Measurements from ENCODE around the gene ZC3HAV1L. TPM values are rescaled to one million over a fixed set of nuclear protein-coding genes. Genes with fewer than 3 reads are reported as not detected.
A peak's percentile ranks its signal among the peaks of the same experiment; 100 is the strongest.
"Not testable (repeated sequence)": the region's sequence is repeated elsewhere in the genome, so short reads cannot be mapped to it uniquely, and the experiment has no call there.

ZC3HAV1L gene, protein sequence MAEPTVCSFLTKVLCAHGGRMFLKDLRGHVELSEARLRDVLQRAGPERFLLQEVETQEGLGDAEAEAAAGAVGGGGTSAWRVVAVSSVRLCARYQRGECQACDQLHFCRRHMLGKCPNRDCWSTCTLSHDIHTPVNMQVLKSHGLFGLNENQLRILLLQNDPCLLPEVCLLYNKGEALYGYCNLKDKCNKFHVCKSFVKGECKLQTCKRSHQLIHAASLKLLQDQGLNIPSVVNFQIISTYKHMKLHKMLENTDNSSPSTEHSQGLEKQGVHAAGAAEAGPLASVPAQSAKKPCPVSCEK
- 10 to 100 TPM; 15.4 to 31.3 (median 23.7) TPM for polyA plus RNA-seq (ENCODE audit: insufficient read length in 4 of 4)

DNA sequence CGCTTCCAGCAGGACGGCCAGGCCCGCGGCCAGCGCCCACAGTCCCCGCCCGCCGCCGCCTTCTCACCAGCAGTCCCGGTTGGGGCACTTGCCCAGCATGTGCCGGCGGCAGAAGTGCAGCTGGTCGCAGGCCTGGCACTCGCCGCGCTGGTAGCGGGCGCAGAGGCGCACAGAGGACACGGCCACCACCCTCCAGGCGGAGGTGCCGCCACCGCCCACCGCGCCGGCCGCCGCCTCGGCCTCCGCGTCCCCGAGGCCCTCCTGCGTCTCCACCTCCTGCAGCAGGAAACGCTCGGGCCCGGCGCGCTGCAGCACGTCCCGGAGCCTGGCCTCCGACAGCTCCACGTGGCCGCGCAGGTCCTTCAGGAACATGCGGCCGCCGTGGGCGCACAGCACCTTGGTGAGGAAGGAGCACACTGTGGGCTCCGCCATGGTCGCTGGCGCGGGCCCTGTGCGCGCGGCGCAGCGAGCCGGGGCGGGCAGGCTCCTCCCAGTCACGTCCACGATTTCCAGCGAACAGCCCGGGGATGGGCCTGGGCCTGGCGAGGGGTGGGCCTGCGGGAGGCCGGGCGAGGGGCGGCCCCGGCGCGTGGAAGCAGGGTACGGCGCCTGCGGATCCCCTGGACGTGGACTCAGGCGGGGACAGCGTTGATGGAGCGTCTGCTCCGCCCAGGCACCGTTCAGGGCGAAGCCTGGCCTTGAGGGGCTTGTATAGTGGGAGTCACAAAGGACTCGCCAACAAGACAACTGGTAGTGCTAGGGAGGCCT is at the start of gene ZC3HAV1L:
Gene ZC3HAV1L (minus strand): TSS at position 457 of the 768 bp plus-strand sequence. CDS start 25 bp downstream, at position 432.
- peak; percentile 59 to 78 (median 64) for DNase-seq (ENCODE audit: low read depth in 4 of 4, low spot score in 2 of 4)

- no peak for DNase-seq (ENCODE audit: low read depth in 4 of 4, low spot score in 2 of 4)
Observed at GRCh38 chr7:139084709-139085108, 48.9 kb upstream of the ZC3HAV1L start.

GRCh38 chr7:139081584-139081983 is 45.7 kb upstream of the ZC3HAV1L start:
- no peak for DNase-seq (ENCODE audit: low read depth in 4 of 4, low spot score in 2 of 4)

- no peak for DNase-seq (ENCODE audit: low read depth in 4 of 4, low spot score in 2 of 4)
Observed at GRCh38 chr7:139080905-139081304, 45.1 kb upstream of the ZC3HAV1L start.

DNA sequence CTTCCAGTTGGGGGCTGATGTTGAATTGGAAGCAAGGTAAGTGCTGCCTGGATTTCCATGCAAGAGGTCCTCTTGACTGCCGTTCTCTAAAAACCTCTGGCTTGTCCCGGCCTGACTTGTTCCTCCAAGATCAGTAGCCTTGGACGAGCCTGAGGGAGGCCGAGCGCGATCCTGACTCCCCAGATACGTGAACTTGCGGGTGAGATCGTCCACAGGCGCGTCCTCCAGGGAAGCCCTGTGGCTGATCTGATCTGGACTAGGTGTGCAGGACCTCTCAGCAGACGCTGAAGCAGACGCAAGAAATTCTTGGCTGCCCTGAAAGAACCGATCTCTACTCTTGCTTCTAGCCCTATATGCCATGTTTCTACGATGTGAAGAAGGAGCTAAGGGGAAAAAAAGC is 44.0 kb upstream of the ZC3HAV1L start:
- no peak for DNase-seq (ENCODE audit: low read depth in 4 of 4, low spot score in 2 of 4)

GRCh38 chr7:139078911-139079310 is 43.1 kb upstream of the ZC3HAV1L start:
- no peak for DNase-seq (ENCODE audit: low read depth in 4 of 4, low spot score in 2 of 4)

- DNase-seq (ENCODE audit: low read depth in 4 of 4, low spot score in 2 of 4), result no peak
Observed at GRCh38 chr7:139078399-139078798, 42.6 kb upstream of the ZC3HAV1L start.

DNA sequence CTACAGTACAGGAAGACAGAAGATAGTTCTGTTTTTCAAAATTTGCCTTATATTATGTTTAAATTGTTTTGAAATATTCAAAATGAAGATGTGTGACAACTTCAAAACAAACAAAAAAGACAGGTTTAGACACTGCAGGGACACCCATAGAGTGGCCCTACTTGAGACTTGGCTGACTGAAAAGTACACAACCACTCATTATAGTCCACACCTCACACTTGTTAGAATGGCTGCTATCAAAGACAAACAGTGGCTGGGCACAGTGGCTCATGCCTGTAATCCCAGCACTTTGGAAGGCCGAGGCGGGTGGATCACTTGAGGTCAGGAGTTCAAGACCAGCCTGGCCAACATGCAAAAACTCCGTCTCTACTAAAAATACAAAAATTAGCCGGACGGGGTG is 41.9 kb upstream of the ZC3HAV1L start:
- not testable (repeated sequence) for DNase-seq (ENCODE audit: low read depth in 4 of 4, low spot score in 2 of 4)

GRCh38 chr7:139075871-139076686 is 40.2 kb upstream of the ZC3HAV1L start:
- DNase-seq (ENCODE audit: low read depth in 4 of 4, low spot score in 2 of 4), result no peak

GRCh38 chr7:139075031-139075652 is 39.3 kb upstream of the ZC3HAV1L start:
- DNase-seq (ENCODE audit: low read depth in 4 of 4, low spot score in 2 of 4), result peak; percentile 57 to 77 (median 62)

- no peak for DNase-seq (ENCODE audit: low read depth in 4 of 4, low spot score in 2 of 4)
Observed at GRCh38 chr7:139072796-139073195, 37.0 kb upstream of the ZC3HAV1L start.

DNA sequence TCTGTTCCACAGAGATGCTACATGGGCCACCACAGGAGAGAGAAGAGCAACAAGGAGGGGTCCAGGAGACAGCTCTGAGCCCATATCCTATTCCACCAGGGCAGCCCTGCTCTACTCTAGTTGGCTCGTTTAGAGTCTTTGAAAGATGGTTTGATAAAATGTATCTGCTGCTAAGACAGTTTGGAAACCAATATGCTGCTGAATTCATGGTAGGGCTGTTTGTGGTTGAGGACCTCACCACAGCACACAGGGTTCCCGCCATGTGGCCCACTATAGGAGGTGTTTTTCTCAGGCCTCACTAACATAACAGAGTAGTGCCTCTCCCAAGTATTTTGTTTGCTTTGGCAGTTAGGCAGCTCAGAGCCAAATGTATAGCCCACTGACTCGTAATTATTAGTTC is 35.8 kb upstream of the ZC3HAV1L start:
- DNase-seq (ENCODE audit: low read depth in 4 of 4, low spot score in 2 of 4), result no peak

- DNase-seq (ENCODE audit: low read depth in 4 of 4, low spot score in 2 of 4), result no peak
Observed at GRCh38 chr7:139068544-139069399, 32.9 kb upstream of the ZC3HAV1L start.

DNA sequence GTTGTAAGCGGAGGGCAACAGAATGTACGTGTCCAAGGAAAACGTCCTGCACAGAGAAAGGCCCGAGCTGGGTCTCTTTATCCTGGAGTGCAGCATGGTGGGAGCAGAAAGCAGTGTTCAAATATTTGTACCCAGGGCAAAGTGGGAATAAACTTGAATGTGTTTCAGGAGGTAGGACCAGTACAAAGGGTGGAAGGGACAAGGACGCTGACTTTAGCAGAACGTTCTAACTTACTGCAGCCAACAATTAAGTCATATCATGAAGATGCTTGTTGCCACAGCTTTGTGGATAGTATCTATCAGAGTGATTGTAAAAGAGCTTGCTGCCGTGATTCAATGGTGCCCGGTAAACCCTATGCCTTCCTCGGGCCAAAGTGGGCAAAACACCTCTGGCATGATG is 30.5 kb upstream of the ZC3HAV1L start:
- no peak for DNase-seq (ENCODE audit: low read depth in 4 of 4, low spot score in 2 of 4)

DNA sequence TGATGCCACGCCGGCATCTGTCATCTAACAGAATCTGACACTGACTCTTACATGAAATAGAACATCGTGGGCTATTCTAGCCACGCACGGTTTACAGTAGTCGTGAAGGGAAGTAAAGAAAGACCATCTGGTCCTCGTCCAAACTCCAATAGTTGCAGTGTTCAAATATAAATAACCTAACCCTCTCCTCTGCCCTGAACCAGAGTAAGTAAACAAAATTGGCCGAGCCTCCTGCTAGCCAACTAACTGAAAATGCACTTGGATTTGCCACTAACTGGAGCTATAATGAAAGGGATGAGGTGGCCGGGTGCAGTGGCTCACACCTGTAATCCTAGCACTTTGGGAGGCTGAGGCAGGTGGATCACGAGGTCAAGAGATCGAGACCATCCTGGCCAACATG is 29.5 kb upstream of the ZC3HAV1L start:
- no peak for DNase-seq (ENCODE audit: low read depth in 4 of 4, low spot score in 2 of 4)

DNA sequence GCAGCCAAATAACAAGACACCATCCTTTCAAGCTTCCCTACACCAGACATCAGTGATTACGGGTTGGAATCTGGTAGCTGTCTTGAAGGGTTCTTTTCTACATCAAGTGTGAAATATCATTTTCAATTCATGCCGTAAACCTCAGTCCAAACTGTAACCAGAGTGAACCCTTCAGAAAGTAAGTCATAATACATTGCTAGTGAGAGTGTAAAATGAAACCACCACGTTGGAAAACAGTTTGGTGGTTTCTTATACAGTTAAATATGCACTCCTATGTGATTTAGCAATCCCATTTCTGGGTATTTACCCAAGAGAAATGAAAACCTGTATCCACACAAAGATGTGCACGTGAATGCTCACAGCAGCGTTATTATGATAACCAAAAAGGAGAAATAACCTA is 25.6 kb upstream of the ZC3HAV1L start:
- DNase-seq (ENCODE audit: low read depth in 4 of 4, low spot score in 2 of 4), result no peak

GRCh38 chr7:139060695-139061237 is 24.9 kb upstream of the ZC3HAV1L start:
- no peak for DNase-seq (ENCODE audit: low read depth in 4 of 4, low spot score in 2 of 4)

DNA sequence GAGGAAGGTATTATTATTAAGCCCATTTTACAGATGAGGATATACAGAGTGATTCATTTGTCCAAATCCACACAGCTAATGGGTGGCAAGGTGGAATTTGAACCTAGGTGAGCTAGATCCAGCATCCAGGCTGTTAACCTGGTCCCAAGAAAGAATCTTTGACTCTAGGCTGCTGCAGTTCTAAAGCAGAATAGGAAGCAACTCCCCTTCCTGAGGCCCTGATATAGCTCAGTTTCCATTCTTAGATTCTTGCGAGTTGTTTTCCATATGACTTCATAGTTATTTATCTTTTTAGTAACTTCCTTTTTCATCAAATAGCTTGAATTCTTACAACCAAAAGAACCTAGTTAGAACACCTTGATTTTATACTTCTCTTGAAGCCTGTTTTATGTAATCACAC is 24.1 kb upstream of the ZC3HAV1L start:
- no peak for DNase-seq (ENCODE audit: low read depth in 4 of 4, low spot score in 2 of 4)

GRCh38 chr7:139058943-139059342 is 23.1 kb upstream of the ZC3HAV1L start:
- no peak for DNase-seq (ENCODE audit: low read depth in 4 of 4, low spot score in 2 of 4)
